ENCODE results near the gene HK3.

GRCh38 chr5:176887252-176887849, 11.8 kb downstream of the HK3 start:
- TF ChIP-seq CTCF (IDR thresholded peaks at IDR 0.05) (no peak), POLR2A (IDR thresholded peaks at IDR 0.05) (no peak), POLR2AphosphoS5 (IDR thresholded peaks at IDR 0.05) (no peak)

Data from prostate gland (tissue), 2 donors.